Measurements from ENCODE around the gene INAFM1.

Gene INAFM1

GRCh38 chr19:47319923-47320871 lies 45.5 kb downstream of the INAFM1 start:
- H4K20me1 ChIP-seq = no peaks in the 10 kb centered on the region
- H3K27me3 ChIP-seq = no peaks in the 10 kb centered on the region; the same call in 1 of the 2 replicates
- TF ChIP-seq Cebpa-rat (IDR thresholded peaks at IDR 0.05) = no peak
- no peak overlapping the region for H3K27ac ChIP-seq
- no peak overlapping the region for H3K9ac ChIP-seq
- H3K4me1 ChIP-seq = peaks cover 5% of the 10 kb centered on the region; the same call in 1 of the 2 replicates
- H3K4me3 ChIP-seq = no peak overlapping the region
- no peaks in the 10 kb centered on the region for H3K36me3 ChIP-seq
- no peak overlapping the region for H3K4me2 ChIP-seq
- H3K9me3 ChIP-seq = peaks cover 7% of the 10 kb centered on the region; the same call in 1 of the 2 replicates

- H3K9ac ChIP-seq = no peak overlapping the region
- H3K4me3 ChIP-seq = no peak overlapping the region
- no peak overlapping the region for H3K4me2 ChIP-seq
- H3K27me3 ChIP-seq = no peaks in the 10 kb centered on the region
- H3K27ac ChIP-seq = no peak overlapping the region
- peaks cover 7% of the 10 kb centered on the region; the same call in 1 of the 2 replicates for H3K9me3 ChIP-seq
- H4K20me1 ChIP-seq = no peaks in the 10 kb centered on the region
- peaks cover 5% of the 10 kb centered on the region; the same call in 1 of the 2 replicates for H3K4me1 ChIP-seq
- no peak for TF ChIP-seq Cebpa-rat (IDR thresholded peaks at IDR 0.05)
- H3K36me3 ChIP-seq = no peaks in the 10 kb centered on the region
Measured at GRCh38 chr19:47321630-47322029, 46.9 kb downstream of the INAFM1 start.

- Histone ChIP-seq H4K20me1 (no peaks in the 10 kb centered on the region), H3K36me3 (no peaks in the 10 kb centered on the region), H3K9ac (no peak overlapping the region), H3K9me3 (peaks cover 7% of the 10 kb centered on the region; the same call in 1 of the 2 replicates), H3K27ac (no peak overlapping the region), H3K4me2 (no peak overlapping the region), H3K4me1 (peaks cover 5% of the 10 kb centered on the region; the same call in 1 of the 2 replicates), H3K27me3 (no peaks in the 10 kb centered on the region), H3K4me3 (no peak overlapping the region)
- no peak for TF ChIP-seq Cebpa-rat (IDR thresholded peaks at IDR 0.05)
Measured at GRCh38 chr19:47322058-47322457, 47.4 kb downstream of the INAFM1 start.

GRCh38 chr19:47323409-47323808 lies 48.7 kb downstream of the INAFM1 start:
- Histone ChIP-seq H4K20me1 (no peaks in the 10 kb centered on the region), H3K9ac (no peak overlapping the region), H3K27me3 (no peaks in the 10 kb centered on the region), H3K4me2 (no peak overlapping the region), H3K4me1 (peaks cover 5% of the 10 kb centered on the region; the same call in 1 of the 2 replicates), H3K4me3 (no peak overlapping the region), H3K36me3 (no peaks in the 10 kb centered on the region), H3K9me3 (peaks cover 7% of the 10 kb centered on the region; the same call in 1 of the 2 replicates), H3K27ac (no peak overlapping the region)
- no peak for TF ChIP-seq Cebpa-rat (IDR thresholded peaks at IDR 0.05)

GRCh38 chr19:47323872-47324271 lies 49.2 kb downstream of the INAFM1 start:
- Histone ChIP-seq H3K9ac (no peak overlapping the region), H3K4me2 (no peak overlapping the region), H3K4me3 (no peak overlapping the region), H3K27me3 (no peaks in the 10 kb centered on the region), H3K27ac (no peak overlapping the region), H3K36me3 (no peaks in the 10 kb centered on the region), H3K4me1 (peaks cover 5% of the 10 kb centered on the region; the same call in 1 of the 2 replicates), H4K20me1 (no peaks in the 10 kb centered on the region), H3K9me3 (peaks cover 7% of the 10 kb centered on the region; the same call in 1 of the 2 replicates)
- no peak for TF ChIP-seq Cebpa-rat (IDR thresholded peaks at IDR 0.05)

- no peaks in the 10 kb centered on the region for H3K36me3 ChIP-seq
- peaks cover 5% of the 10 kb centered on the region; the same call in 1 of the 2 replicates for H3K4me1 ChIP-seq
- no peak overlapping the region for H3K9ac ChIP-seq
- no peak overlapping the region for H3K4me3 ChIP-seq
- peaks cover 7% of the 10 kb centered on the region; the same call in 1 of the 2 replicates for H3K9me3 ChIP-seq
- TF ChIP-seq Cebpa-rat (IDR thresholded peaks at IDR 0.05) = no peak
- H3K4me2 ChIP-seq = no peak overlapping the region
- H3K27ac ChIP-seq = no peak overlapping the region
- no peaks in the 10 kb centered on the region for H3K27me3 ChIP-seq
- no peaks in the 10 kb centered on the region for H4K20me1 ChIP-seq
Measured at GRCh38 chr19:47324502-47324901, 49.8 kb downstream of the INAFM1 start.
